WERI-Rb-1 (cell line): Measurements from ENCODE around the gene SMYD1.

ENCODE experiments used
- DNase-seq: peaks from one replicate; pipeline ENCODE4 v3.0.0-alpha.2; 2020
- H3K27ac ChIP-seq: fragments of 250-450 bp; sonication (Bioruptor Pico); 2 replicates; pipeline ENCODE4 v1.5.1; 2020; ENCODE audit warnings: mild to moderate bottlenecking, moderate library complexity
- H3K27me3 ChIP-seq: fragments of 250-450 bp; sonication (Bioruptor Pico); 2 replicates; pipeline ENCODE4 v1.5.1; 2021; ENCODE audit warnings: mild to moderate bottlenecking, low read depth, moderate library complexity; ENCODE audit not compliant: insufficient read depth, severe bottlenecking
- H3K36me3 ChIP-seq: fragments of 250-450 bp; sonication (Bioruptor Pico); 2 replicates; pipeline ENCODE4 v1.5.1; 2020; ENCODE audit warnings: mild to moderate bottlenecking, moderate library complexity
- H3K4me3 ChIP-seq: 2 replicates; pipeline ENCODE4 v1.5.1; 2011; ENCODE audit warnings: low read depth, mild to moderate bottlenecking, control low read depth, low read length
- H3K9me3 ChIP-seq: fragments of 250-450 bp; sonication (Bioruptor Pico); 2 replicates; pipeline ENCODE4 v1.5.1; 2021; ENCODE audit warnings: mild to moderate bottlenecking, moderate library complexity; ENCODE audit not compliant: severe bottlenecking
- CTCF ChIP-seq: IDR thresholded peaks from 2 replicates; pipeline ENCODE4 v1.5.1; 2011; ENCODE audit warnings: low read depth, mild to moderate bottlenecking, control low read depth, inconsistent platforms, low read length

The SMYD1 gene

DNA sequence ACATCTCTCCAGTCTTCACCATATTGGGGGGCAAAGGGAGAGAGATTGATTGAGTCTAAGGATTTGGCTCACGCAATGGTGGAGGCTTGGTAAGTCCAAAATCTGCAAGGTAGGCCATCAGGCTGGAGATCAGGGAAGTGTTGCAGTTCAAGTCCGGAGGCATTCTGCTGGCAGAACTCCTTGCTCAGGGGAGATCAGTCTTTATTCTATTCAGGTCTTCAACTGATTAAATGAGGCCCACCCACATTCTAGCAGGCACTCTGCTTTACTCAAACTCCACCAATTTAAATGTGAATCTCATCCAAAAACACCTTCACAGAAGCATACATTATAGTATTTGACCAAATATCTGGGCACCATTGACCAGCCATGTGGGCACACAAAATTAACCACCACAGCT lies 21.4 kb downstream of the SMYD1 start:
- Histone ChIP-seq H3K9me3 (no peaks in the 10 kb centered on the region), H3K27me3 (peaks cover 25% of the 10 kb centered on the region), H3K36me3 (no peaks in the 10 kb centered on the region), H3K4me3 (no peak overlapping the region), H3K27ac (no peak overlapping the region)
- DNase-seq: no peak
- TF ChIP-seq CTCF: no peak

GRCh38 chr2:88090446-88091283 lies 23.0 kb downstream of the SMYD1 start:
- TF ChIP-seq CTCF: no peak
- Histone ChIP-seq H3K4me3 (no peak overlapping the region), H3K27me3 (peaks cover 22% of the 10 kb centered on the region), H3K9me3 (no peaks in the 10 kb centered on the region), H3K27ac (no peak overlapping the region), H3K36me3 (no peaks in the 10 kb centered on the region)
- no peak for DNase-seq

DNA sequence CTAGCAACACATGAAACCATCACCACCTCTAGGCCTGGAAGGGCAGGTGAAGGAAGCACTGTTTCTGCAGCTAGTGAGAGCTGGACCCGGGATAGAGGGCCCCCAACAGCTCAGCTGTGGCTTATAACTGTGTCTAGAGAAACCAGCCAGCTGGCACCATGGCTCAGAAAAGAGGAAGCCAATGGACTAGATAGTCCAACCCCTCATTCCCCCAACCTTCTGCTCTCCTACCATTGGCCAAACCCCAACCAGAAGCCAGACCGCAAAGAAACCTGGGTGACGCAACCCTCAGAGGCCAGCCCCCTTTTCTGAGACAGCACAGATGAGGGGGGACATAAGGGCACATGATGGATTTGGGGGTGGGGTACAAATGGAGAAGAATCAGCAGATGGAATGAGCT lies 24.3 kb downstream of the SMYD1 start:
- no peak for TF ChIP-seq CTCF
- no peak for DNase-seq
- H3K27me3 ChIP-seq: peaks cover 29% of the 10 kb centered on the region
- H3K27ac ChIP-seq: no peak overlapping the region
- no peaks in the 10 kb centered on the region for H3K9me3 ChIP-seq
- no peaks in the 10 kb centered on the region for H3K36me3 ChIP-seq
- H3K4me3 ChIP-seq: no peak overlapping the region

DNA sequence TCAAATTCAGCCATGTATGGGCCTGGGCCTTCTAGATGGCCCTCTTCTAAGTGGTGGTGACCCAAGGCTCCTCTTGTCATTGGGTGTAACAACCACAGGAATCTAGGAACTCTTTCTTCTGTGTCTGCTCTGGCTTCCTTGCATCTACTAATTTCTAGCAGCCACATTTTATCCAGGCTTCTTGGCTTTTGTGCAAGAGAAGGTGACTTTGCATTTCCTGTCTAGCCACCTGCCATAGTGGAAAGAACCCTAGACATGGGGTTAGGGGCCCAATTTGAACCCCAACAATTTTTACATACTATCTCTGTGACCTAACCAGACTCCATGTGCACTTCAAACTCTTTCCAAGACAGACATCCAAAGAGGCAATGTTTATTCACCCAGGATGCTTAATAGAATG lies 25.1 kb downstream of the SMYD1 start:
- TF ChIP-seq CTCF: no peak
- Histone ChIP-seq H3K9me3 (no peaks in the 10 kb centered on the region), H3K36me3 (no peaks in the 10 kb centered on the region), H3K4me3 (no peak overlapping the region), H3K27ac (no peak overlapping the region), H3K27me3 (peaks cover 29% of the 10 kb centered on the region)
- DNase-seq: no peak

GRCh38 chr2:88095022-88095421 lies 27.4 kb downstream of the SMYD1 start:
- no peak for DNase-seq
- Histone ChIP-seq H3K27me3 (peaks cover 38% of the 10 kb centered on the region), H3K36me3 (no peaks in the 10 kb centered on the region), H3K9me3 (no peaks in the 10 kb centered on the region), H3K27ac (no peak overlapping the region), H3K4me3 (no peak overlapping the region)
- TF ChIP-seq CTCF: no peak

DNA sequence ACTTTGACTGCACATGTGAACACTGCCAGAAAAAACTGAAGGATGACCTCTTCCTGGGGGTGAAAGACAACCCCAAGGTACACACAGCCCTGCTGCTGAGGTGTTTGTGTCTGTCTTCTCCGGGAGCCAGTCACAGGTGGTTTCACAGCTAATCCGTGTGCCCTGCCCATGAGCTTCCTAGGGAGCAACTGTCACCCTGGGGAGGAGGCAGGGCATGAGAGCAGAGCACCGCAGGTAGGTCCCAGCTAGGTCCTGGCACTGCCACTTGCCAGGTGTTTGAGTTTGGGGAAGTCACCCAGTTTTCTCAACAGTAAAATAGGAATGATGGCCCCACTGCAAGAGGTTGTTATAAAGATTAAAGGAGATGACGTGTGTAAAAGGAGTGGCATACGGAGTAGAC lies 29.1 kb downstream of the SMYD1 start:
- Histone ChIP-seq H3K9me3 (no peaks in the 10 kb centered on the region), H3K27ac (no peak overlapping the region), H3K27me3 (peaks cover 50% of the 10 kb centered on the region), H3K4me3 (no peak overlapping the region), H3K36me3 (no peaks in the 10 kb centered on the region)
- no peak for DNase-seq
- TF ChIP-seq CTCF: no peak
